Measurements from ENCODE around the gene BCL7A. TPM values are rescaled to one million over a fixed set of nuclear protein-coding genes. Genes with fewer than 3 reads are reported as not detected.

Gene BCL7A
- total and polyA plus RNA-seq, 2 of the 8 experiments (the other 6 are each of a cell fraction or from before 2014, with no cell fraction given), result 11.9 to 12.7 TPM

- peaks cover 0 to 10% of the 10 kb centered on the region in 2 experiments; a peak in 2 of 4 replicates for H3K79me2 ChIP-seq (ENCODE audit: control insufficient read depth in 1 of 2, insufficient read depth in 2 of 2, low read length in 2 of 2)
- 92% methylated on average over 17 of the region's 17 CpGs; no CpG with 5 or more reads in 1 of the 2 experiments for WGBS, 2 experiments (ENCODE audit: extremely low coverage in 1 of 2, insufficient coverage in 1 of 2, insufficient read length in 1 of 2, insufficient replicate concordance in 2 of 2, low coverage in 1 of 2, low lambda C conversion rate in 2 of 2, missing lambda C conversion rate in 1 of 2)
- no peak overlapping the region for H3K18ac ChIP-seq (ENCODE audit: extremely low read depth, low read length)
- TF ChIP-seq CHD2 (IDR thresholded peaks at IDR 0.05; ENCODE audit: low read length), result no peak
- no peak for TF ChIP-seq TAF7 (optimal IDR thresholded peaks at IDR 0.05; ENCODE audit: borderline replicate concordance, low read depth, low read length)
- no peak for TF ChIP-seq SIRT6 (IDR thresholded peaks at IDR 0.05; ENCODE audit: low read length)
- no peak for TF ChIP-seq CHD1 (IDR thresholded peaks at IDR 0.05; ENCODE audit: low read depth, low read length)
- TF ChIP-seq POU5F1 (IDR thresholded peaks at IDR 0.05; ENCODE audit: low read depth, low read length), result no peak
- no peak for TF ChIP-seq NANOG (IDR thresholded peaks at IDR 0.05; ENCODE audit: insufficient read depth, low read depth, low read length, poor library complexity, severe bottlenecking)
- no peak for TF ChIP-seq TAF1 (IDR thresholded peaks at IDR 0.05; ENCODE audit: low read depth, low read length)
- TF ChIP-seq BCL11A (IDR thresholded peaks at IDR 0.05; ENCODE audit: low read depth in 2 of 2, low read length in 2 of 2), result no peak
- TF ChIP-seq ATF2 (IDR thresholded peaks at IDR 0.05; ENCODE audit: low read length), result no peak
- no peak for TF ChIP-seq JUN (IDR thresholded peaks at IDR 0.05; ENCODE audit: low read depth, low read length)
- no peak for TF ChIP-seq TCF12 (IDR thresholded peaks at IDR 0.05; ENCODE audit: low read depth, low read length)
These were observed 65.9 kb downstream of the BCL7A start for GRCh38 chr12:122087431-122088178.

More at GRCh38 chr12:122087431-122088178, 65.9 kb downstream of the BCL7A start:
- CTCF ChIA-PET (ENCODE audit: partially characterized antibody), result interaction anchor here (0.9 to 8.0 kb wide), 10 partner anchors 11 to 45 kb away, joined by 3 to 52 read pairs (median 6); no protein-coding TSS in a partner anchor
- H4K91ac ChIP-seq (replicated peaks; ENCODE audit: insufficient read length, low read length), result no peak overlapping the region
- no peak overlapping the region for H3K23ac ChIP-seq (ENCODE audit: insufficient read length)
- H3K27me3 ChIP-seq (replicated peaks in 1 of 4; ENCODE audit: control insufficient read depth in 3 of 4, extremely low read depth in 1 of 4, insufficient read depth in 3 of 4, low read length in 3 of 4), result no peaks in the 10 kb centered on the region
- H2BK5ac ChIP-seq (ENCODE audit: low read depth, low read length), result no peak overlapping the region
- no peak overlapping the region for H3K4ac ChIP-seq (replicated peaks; ENCODE audit: insufficient read length, low read depth, low read length)
- no peak overlapping the region for H3K14ac ChIP-seq (ENCODE audit: insufficient read length)
- H2AFZ ChIP-seq (ENCODE audit: low read length), result no peak overlapping the region
- no peak overlapping the region for H3K4me3 ChIP-seq (ENCODE audit: extremely low read depth in 1 of 4, insufficient read depth in 2 of 4, low read depth in 3 of 4, low read length in 4 of 4)
- no peak overlapping the region for H4K5ac ChIP-seq (ENCODE audit: insufficient read length, low read depth, low read length)
- FAIRE-seq, result no peak
- POLR2A ChIA-PET (ENCODE audit: partially characterized antibody), result interaction anchor here (0.7 to 4.8 kb wide), 10 partner anchors 9 to 50 kb away, joined by 3 to 20 read pairs (median 3); partner anchors contain the start of gene MLXIP
- no peak overlapping the region for H2BK20ac ChIP-seq (ENCODE audit: low read length)
- H3K27ac ChIP-seq (ENCODE audit: low read depth, low read length), result no peak overlapping the region
- no peaks in the 10 kb centered on the region for H3K9me3 ChIP-seq (ENCODE audit: insufficient read depth in 2 of 2, low read depth in 1 of 2, low read length in 1 of 2)
- no peaks in the 10 kb centered on the region for H3K23me2 ChIP-seq (ENCODE audit: low read depth, low read length)
- H3K4me2 ChIP-seq (ENCODE audit: insufficient read depth in 1 of 2, low read depth in 2 of 2, low read length in 2 of 2), result no peak overlapping the region
- peaks cover 0 to 5% (median 0%) of the 10 kb centered on the region in 4 experiments; a peak in 2 of 8 replicates for H3K36me3 ChIP-seq (ENCODE audit: control insufficient read depth in 2 of 4, insufficient read depth in 4 of 4, low read length in 3 of 4)
- no peak overlapping the region for H2BK12ac ChIP-seq (ENCODE audit: low read depth, low read length)
- no peak overlapping the region for H3K56ac ChIP-seq (replicated peaks; ENCODE audit: insufficient read length, low read depth, low read length)
- peaks cover 13% of the 10 kb centered on the region; the same call in 1 of the 2 replicates for H3K79me1 ChIP-seq (ENCODE audit: low read depth, low read length)
- H2BK15ac ChIP-seq (ENCODE audit: low read length), result no peak overlapping the region
- no peak overlapping the region for H4K8ac ChIP-seq (ENCODE audit: extremely low read depth, insufficient read depth, low read length)
- no peak for DNase-seq (ENCODE audit: low read depth in 1 of 2, low spot score in 2 of 2)
- H2AK5ac ChIP-seq (ENCODE audit: low read depth, low read length), result no peak overlapping the region
- peaks cover 0 to 4% (median 1%) of the 10 kb centered on the region in 4 experiments; a peak in 4 of 7 replicates for H3K4me1 ChIP-seq (replicated peaks in 1 of 4; ENCODE audit: control insufficient read depth in 3 of 4, insufficient read depth in 4 of 4, low read length in 3 of 4)
- peaks cover 2 to 3% of the 10 kb centered on the region in 2 experiments for H4K20me1 ChIP-seq (replicated peaks in 1 of 2; ENCODE audit: control insufficient read depth in 1 of 2, insufficient read depth in 2 of 2, low read length in 2 of 2)
- no peak overlapping the region for H2BK120ac ChIP-seq (replicated peaks; ENCODE audit: low read depth, low read length)
- H3K9ac ChIP-seq (replicated peaks in 1 of 4; ENCODE audit: extremely low read depth in 1 of 4, low read depth in 3 of 4, low read length in 3 of 4), result no peak overlapping the region
